K562 (cell line): ENCODE results near the gene CYP11A1. TPM values are rescaled to one million over a fixed set of nuclear protein-coding genes. Genes with fewer than 3 reads are reported as not detected.

ENCODE experiments used
- CTBP1 ChIP-seq: fragments of 450-650 bp; IDR thresholded peaks from 2 replicates; pipeline ENCODE4 v1.6.1; 2016; ENCODE audit warnings: borderline replicate concordance
- ILF3 ChIP-seq: fragments of 450-650 bp; IDR thresholded peaks from 2 replicates; pipeline ENCODE4 v1.6.1; 2018; ENCODE audit warnings: antibody characterized with exemption, mild to moderate bottlenecking, moderate library complexity, borderline replicate concordance
- JUN ChIP-seq, 2 experiments: sonication (generic) in 1 of 2; formaldehyde crosslinking in 1 of 2; IDR thresholded peaks; 2 replicates each; pipeline versions ENCODE4 v1.6.1 to v1.8.0; 2012 to 2022; ENCODE audit warnings: borderline replicate concordance in 2 of 2, mild to moderate bottlenecking in 2 of 2, improper control_type of control experiment in 1 of 2, low read depth in 1 of 2, low read length in 1 of 2, missing genetic modification reagents in 1 of 2
- MED1 ChIP-seq: sonication (generic); formaldehyde crosslinking; IDR thresholded peaks from 2 replicates; pipeline ENCODE4 v1.8.1; 2023; ENCODE audit warnings: missing genetic modification reagents, borderline replicate concordance
- MTA1 ChIP-seq: fragments of 450-650 bp; IDR thresholded peaks from 2 replicates; pipeline ENCODE4 v1.6.1; 2017; ENCODE audit warnings: borderline replicate concordance
- NBN ChIP-seq: fragments of 450-650 bp; IDR thresholded peaks from 2 replicates; pipeline ENCODE4 v1.6.1; 2016; ENCODE audit warnings: low read depth, mild to moderate bottlenecking
- NFE2L1 ChIP-seq: fragments of 450-650 bp; IDR thresholded peaks from 2 replicates; pipeline ENCODE4 v1.6.1; 2016; ENCODE audit warnings: missing genetic modification characterization, low read depth, mild to moderate bottlenecking, missing compliant biosample characterization, moderate library complexity, borderline replicate concordance
- NR2C1 ChIP-seq, 2 experiments: fragments of 450-650 bp; IDR thresholded peaks; 2 replicates each; pipeline ENCODE4 v1.6.1; 2017; ENCODE audit warnings: mild to moderate bottlenecking in 2 of 2, antibody characterized with exemption in 1 of 2, inconsistent platforms in 1 of 2, missing compliant biosample characterization in 1 of 2, missing genetic modification characterization in 1 of 2
- PML ChIP-seq: IDR thresholded peaks from 2 replicates; pipeline ENCODE4 v1.6.1; 2012; ENCODE audit warnings: low read length, inconsistent platforms
- POLR2AphosphoS2 ChIP-seq: IDR thresholded peaks from 2 replicates; pipeline ENCODE4 v1.6.1; 2012; ENCODE audit warnings: low read length, improper control_type of control experiment
- RFX1 ChIP-seq: fragments of 450-650 bp; IDR thresholded peaks from 2 replicates; pipeline ENCODE4 v1.6.1; 2016; ENCODE audit warnings: mild to moderate bottlenecking, moderate library complexity
- SMAD4 ChIP-seq: fragments of 250-450 bp; sonication (Bioruptor Pico); conservative IDR thresholded peaks from 2 replicates; pipeline ENCODE4 v1.8.0; 2021; ENCODE audit warnings: inconsistent platforms, mild to moderate bottlenecking, moderate library complexity
- SPI1 ChIP-seq: IDR thresholded peaks from 2 replicates; pipeline ENCODE4 v1.6.1; 2011; ENCODE audit warnings: low read depth, low read length, control low read depth, borderline replicate concordance
- ZEB2 ChIP-seq: fragments of 450-650 bp; IDR thresholded peaks from 2 replicates; pipeline ENCODE4 v1.6.1; 2016
- ZNF146 ChIP-seq: IDR thresholded peaks from one replicate; pipeline ENCODE4 v1.6.1; 2018; ENCODE audit warnings: missing compliant biosample characterization; ENCODE audit not compliant: unreplicated experiment
- ZNF347 ChIP-seq: fragments of 450-650 bp; formaldehyde crosslinking; IDR thresholded peaks from 2 replicates; pipeline ENCODE4 v1.4.0; 2020; ENCODE audit warnings: low read depth, mild to moderate bottlenecking, moderate library complexity
- ZNF77 ChIP-seq: fragments of 250-450 bp; sonication (Bioruptor Pico); IDR thresholded peaks from 2 replicates; pipeline ENCODE4 v1.5.0; 2020
- polyA plus RNA-seq, 8 experiments: library from polyadenylated mRNA; depleted of rRNA in 4 of 8; stranded (reverse) in 5 of 8; unstranded in 3 of 8; fragments of >200 nt; fragmentation: Nextera tagmentation in 2 of 8; fragmentation: Illumina TruSeq in 1 of 8; extraction: Ambion mirVana in 2 of 8; extraction: Trizol in 1 of 8; gene quantifications; 2 replicates each; pipeline versions ENCODE4 v1.2.1 to v1.2.3, GENCODE V29; 2011 to 2014; ENCODE audit warnings: inconsistent platforms in 1 of 8, missing spikeins in 1 of 8
- total RNA-seq, 7 experiments: library from RNA; depleted of rRNA in 6 of 7; stranded (reverse); fragments of >200 nt in 6 of 7; fragmentation: Illumina TruSeq in 2 of 7; extraction: Trizol in 2 of 7; gene quantifications; 2 replicates each; pipeline versions ENCODE4 v1.2.1 to v1.2.3, GENCODE V29; 2011 to 2021; ENCODE audit warnings: low replicate concordance in 1 of 7
- TF ChIP-seq, protein P1 (sequence below): fragments of 450-650 bp; IDR thresholded peaks from 2 replicates; pipeline ENCODE4 v1.6.1; 2016; ENCODE audit warnings: antibody characterized with exemption
- TF ChIP-seq, protein P2 (sequence below): fragments of 250-450 bp; sonication (Bioruptor Pico); IDR thresholded peaks from 2 replicates; pipeline ENCODE4 v1.9.0; 2021; ENCODE audit warnings: mild to moderate bottlenecking
- TF ChIP-seq, protein P3 (sequence below): fragments of 450-650 bp; conservative IDR thresholded peaks from 2 replicates; pipeline ENCODE4 v1.6.1; 2016; ENCODE audit warnings: missing genetic modification characterization, low read depth, mild to moderate bottlenecking, missing compliant biosample characterization, moderate library complexity
- TF ChIP-seq, protein P4 (sequence below): fragments of 450-650 bp; IDR thresholded peaks from 2 replicates; pipeline ENCODE4 v1.6.1; 2016; ENCODE audit warnings: mild to moderate bottlenecking
- TF ChIP-seq, protein P5 (sequence below): sonication (generic); formaldehyde crosslinking; IDR thresholded peaks from 2 replicates; pipeline ENCODE4 v1.8.0; 2022; ENCODE audit warnings: missing genetic modification reagents, mild to moderate bottlenecking, moderate library complexity, borderline replicate concordance

Gene CYP11A1
- total and polyA plus RNA-seq, 9 of the 15 experiments (the other 6 are each of a cell fraction or from before 2014, with no cell fraction given), result 0.06 to 0.24 (median 0.10) TPM; not detected in 4

DNA sequence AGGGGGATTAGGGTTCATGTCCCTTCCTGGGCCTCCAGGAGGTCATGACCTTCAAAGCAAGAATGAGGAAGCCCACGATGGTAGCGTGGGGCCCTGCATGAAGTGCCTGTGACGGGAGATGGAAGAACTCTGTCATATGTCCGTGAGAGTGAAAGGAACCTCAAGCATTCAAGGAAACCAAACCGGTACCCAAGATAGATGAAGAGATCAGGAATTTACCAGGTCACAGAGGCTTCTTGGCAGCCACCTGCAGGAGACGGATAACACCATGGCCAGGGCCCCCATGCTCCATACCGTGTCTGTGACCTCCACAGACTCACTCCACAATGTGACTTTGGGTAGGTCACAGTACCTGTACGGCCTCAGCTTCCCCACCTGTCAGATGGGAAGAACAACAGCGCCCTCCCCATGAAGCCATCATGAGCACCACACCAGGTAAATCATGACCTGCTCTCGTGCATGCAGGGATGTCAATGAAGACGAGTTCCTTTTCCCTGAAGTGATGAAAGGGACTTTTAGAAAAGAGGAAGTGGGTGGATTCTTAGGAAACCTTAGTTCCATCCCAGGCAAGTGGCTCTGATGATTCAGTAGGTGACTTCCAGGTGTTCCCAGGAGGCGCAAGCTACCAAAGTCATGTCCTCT, 23.3 kb upstream of the CYP11A1 start (continued):
- TF ChIP-seq POLR2AphosphoS2 (no peak), SMAD4 (CRISPR knock-in tag) (no peak), MTA1 (0 out of 2 replicates have a peak, but pooled peaks have one; percentile 69), MED1 (no peak), CTBP1 (peak; percentile 100), PML (no peak), ZNF77 (CRISPR knock-in tag) (no peak), ZNF146 (CRISPR knock-in tag) (no peak), ZNF347 (CRISPR knock-in tag) (no peak), NFE2L1 (tag) (no peak), SPI1 (peak; percentile 100), JUN (IDR thresholded peaks at IDR 0.05; ENCODE audit: borderline replicate concordance, low read depth, low read length) (no peak), JUN (CRISPR knock-in tag; IDR thresholded peaks at IDR 0.05; ENCODE audit: borderline replicate concordance) (no peak), NBN (no peak), NR2C1 (IDR thresholded peaks at IDR 0.05) (peak; percentile 55; the same call in 1 of the 2 replicates), NR2C1 (tag; IDR thresholded peaks at IDR 0.05) (peak; percentile 38; the same call in 1 of the 2 replicates), ILF3 (no peak), RFX1 (no peak), ZEB2 (peak; percentile 97)
- TF ChIP-seq, protein P1, sequence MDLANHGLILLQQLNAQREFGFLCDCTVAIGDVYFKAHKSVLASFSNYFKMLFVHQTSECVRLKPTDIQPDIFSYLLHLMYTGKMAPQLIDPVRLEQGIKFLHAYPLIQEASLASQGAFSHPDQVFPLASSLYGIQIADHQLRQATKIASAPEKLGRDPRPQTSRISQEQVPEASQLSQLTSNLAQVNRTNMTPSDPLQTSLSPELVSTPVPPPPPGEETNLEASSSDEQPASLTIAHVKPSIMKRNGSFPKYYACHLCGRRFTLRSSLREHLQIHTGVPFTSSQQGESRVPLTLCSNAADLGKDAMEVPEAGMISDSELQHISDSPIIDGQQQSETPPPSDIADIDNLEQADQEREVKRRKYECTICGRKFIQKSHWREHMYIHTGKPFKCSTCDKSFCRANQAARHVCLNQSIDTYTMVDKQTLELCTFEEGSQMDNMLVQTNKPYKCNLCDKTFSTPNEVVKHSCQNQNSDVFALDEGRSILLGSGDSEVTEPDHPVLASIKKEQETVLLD, result no peak; the same call in 1 of the 2 replicates
- TF ChIP-seq, protein P2, sequence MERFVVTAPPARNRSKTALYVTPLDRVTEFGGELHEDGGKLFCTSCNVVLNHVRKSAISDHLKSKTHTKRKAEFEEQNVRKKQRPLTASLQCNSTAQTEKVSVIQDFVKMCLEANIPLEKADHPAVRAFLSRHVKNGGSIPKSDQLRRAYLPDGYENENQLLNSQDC (CRISPR knock-in tag), result no peak
- TF ChIP-seq, protein P3, sequence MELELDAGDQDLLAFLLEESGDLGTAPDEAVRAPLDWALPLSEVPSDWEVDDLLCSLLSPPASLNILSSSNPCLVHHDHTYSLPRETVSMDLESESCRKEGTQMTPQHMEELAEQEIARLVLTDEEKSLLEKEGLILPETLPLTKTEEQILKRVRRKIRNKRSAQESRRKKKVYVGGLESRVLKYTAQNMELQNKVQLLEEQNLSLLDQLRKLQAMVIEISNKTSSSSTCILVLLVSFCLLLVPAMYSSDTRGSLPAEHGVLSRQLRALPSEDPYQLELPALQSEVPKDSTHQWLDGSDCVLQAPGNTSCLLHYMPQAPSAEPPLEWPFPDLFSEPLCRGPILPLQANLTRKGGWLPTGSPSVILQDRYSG (tag), result no peak
- TF ChIP-seq, protein P4, sequence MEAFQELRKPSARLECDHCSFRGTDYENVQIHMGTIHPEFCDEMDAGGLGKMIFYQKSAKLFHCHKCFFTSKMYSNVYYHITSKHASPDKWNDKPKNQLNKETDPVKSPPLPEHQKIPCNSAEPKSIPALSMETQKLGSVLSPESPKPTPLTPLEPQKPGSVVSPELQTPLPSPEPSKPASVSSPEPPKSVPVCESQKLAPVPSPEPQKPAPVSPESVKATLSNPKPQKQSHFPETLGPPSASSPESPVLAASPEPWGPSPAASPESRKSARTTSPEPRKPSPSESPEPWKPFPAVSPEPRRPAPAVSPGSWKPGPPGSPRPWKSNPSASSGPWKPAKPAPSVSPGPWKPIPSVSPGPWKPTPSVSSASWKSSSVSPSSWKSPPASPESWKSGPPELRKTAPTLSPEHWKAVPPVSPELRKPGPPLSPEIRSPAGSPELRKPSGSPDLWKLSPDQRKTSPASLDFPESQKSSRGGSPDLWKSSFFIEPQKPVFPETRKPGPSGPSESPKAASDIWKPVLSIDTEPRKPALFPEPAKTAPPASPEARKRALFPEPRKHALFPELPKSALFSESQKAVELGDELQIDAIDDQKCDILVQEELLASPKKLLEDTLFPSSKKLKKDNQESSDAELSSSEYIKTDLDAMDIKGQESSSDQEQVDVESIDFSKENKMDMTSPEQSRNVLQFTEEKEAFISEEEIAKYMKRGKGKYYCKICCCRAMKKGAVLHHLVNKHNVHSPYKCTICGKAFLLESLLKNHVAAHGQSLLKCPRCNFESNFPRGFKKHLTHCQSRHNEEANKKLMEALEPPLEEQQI, result no peak
- TF ChIP-seq, protein P5, sequence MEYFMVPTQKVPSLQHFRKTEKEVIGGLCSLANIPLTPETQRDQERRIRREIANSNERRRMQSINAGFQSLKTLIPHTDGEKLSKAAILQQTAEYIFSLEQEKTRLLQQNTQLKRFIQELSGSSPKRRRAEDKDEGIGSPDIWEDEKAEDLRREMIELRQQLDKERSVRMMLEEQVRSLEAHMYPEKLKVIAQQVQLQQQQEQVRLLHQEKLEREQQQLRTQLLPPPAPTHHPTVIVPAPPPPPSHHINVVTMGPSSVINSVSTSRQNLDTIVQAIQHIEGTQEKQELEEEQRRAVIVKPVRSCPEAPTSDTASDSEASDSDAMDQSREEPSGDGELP, result no peak
